Measurements from ENCODE around the gene MAG.

- TF ChIP-seq POLR2AphosphoS5 (IDR thresholded peaks at IDR 0.05) = no peak
- TF ChIP-seq, protein P1, sequence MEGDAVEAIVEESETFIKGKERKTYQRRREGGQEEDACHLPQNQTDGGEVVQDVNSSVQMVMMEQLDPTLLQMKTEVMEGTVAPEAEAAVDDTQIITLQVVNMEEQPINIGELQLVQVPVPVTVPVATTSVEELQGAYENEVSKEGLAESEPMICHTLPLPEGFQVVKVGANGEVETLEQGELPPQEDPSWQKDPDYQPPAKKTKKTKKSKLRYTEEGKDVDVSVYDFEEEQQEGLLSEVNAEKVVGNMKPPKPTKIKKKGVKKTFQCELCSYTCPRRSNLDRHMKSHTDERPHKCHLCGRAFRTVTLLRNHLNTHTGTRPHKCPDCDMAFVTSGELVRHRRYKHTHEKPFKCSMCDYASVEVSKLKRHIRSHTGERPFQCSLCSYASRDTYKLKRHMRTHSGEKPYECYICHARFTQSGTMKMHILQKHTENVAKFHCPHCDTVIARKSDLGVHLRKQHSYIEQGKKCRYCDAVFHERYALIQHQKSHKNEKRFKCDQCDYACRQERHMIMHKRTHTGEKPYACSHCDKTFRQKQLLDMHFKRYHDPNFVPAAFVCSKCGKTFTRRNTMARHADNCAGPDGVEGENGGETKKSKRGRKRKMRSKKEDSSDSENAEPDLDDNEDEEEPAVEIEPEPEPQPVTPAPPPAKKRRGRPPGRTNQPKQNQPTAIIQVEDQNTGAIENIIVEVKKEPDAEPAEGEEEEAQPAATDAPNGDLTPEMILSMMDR (IDR thresholded peaks at IDR 0.05) = no peak
Measured at GRCh38 chr19:35330475-35330874, 38.5 kb downstream of the MAG start.

Measured in breast epithelium (tissue), 3 donors.